Neutrophil (primary cell): Measurements from ENCODE around the gene FBRSL1.

Source experiments
- H3K27ac ChIP-seq: fragments of 200-600 bp; sonication (generic); 2 replicates; pipeline ENCODE4 v1.5.1; 2016; ENCODE audit warnings: mild to moderate bottlenecking, moderate library complexity
- H3K27me3 ChIP-seq: fragments of 200-600 bp; sonication (generic); 2 replicates; pipeline ENCODE4 v1.6.0; 2016; ENCODE audit warnings: mild to moderate bottlenecking
- H3K36me3 ChIP-seq: fragments of 200-600 bp; sonication (generic); 2 replicates; pipeline ENCODE4 v1.5.1; 2017
- H3K4me1 ChIP-seq, 2 experiments: fragments of 200-600 bp in 1 of 2; sonication (generic) in 1 of 2; 1 replicate in 1 of 2; 2 replicates in 1 of 2; pipeline versions ENCODE4 v1.5.1 to v1.6.1; 2013 to 2016; ENCODE audit warnings: low read depth in 1 of 2, low read length in 1 of 2, mild to moderate bottlenecking in 1 of 2, moderate library complexity in 1 of 2; ENCODE audit not compliant: control insufficient read depth in 1 of 2, insufficient read depth in 1 of 2
- H3K4me3 ChIP-seq, 2 experiments: fragments of 200-600 bp in 1 of 2; sonication (generic) in 1 of 2; 1 replicate in 1 of 2; 2 replicates in 1 of 2; pipeline ENCODE4 v1.5.1; 2013 to 2016; ENCODE audit warnings: low read depth in 1 of 2, low read length in 1 of 2, mild to moderate bottlenecking in 1 of 2, moderate library complexity in 1 of 2
- H3K9me3 ChIP-seq: fragments of 200-600 bp; sonication (generic); 2 replicates; pipeline ENCODE4 v1.5.1; 2016
- CTCF ChIP-seq: fragments of 200-600 bp; sonication (generic); IDR thresholded peaks from 2 replicates; pipeline ENCODE4 v1.5.1; 2016; ENCODE audit warnings: antibody characterized with exemption

Gene FBRSL1

GRCh38 chr12:132550830-132551640 lies 61.1 kb downstream of the FBRSL1 start:
- TF ChIP-seq CTCF = no peak
- Histone ChIP-seq H3K27ac (no peak overlapping the region), H3K36me3 (peaks cover 26% of the 10 kb centered on the region), H3K27me3 (no peaks in the 10 kb centered on the region), H3K9me3 (no peaks in the 10 kb centered on the region), H3K4me3 (no peak overlapping the region), H3K4me1 (no peaks in the 10 kb centered on the region)

GRCh38 chr12:132551641-132552031 lies 61.7 kb downstream of the FBRSL1 start:
- no peak overlapping the region for H3K4me3 ChIP-seq
- no peaks in the 10 kb centered on the region for H3K4me1 ChIP-seq
- no peak for TF ChIP-seq CTCF
- H3K36me3 ChIP-seq = peaks cover 26% of the 10 kb centered on the region
- no peak overlapping the region for H3K27ac ChIP-seq
- H3K9me3 ChIP-seq = no peaks in the 10 kb centered on the region
- H3K27me3 ChIP-seq = no peaks in the 10 kb centered on the region

- H3K4me1 ChIP-seq = peaks cover 21 to 23% of the 10 kb centered on the region in 2 experiments
- no peak overlapping the region for H3K4me3 ChIP-seq
- no peak for TF ChIP-seq CTCF
- peaks cover 23% of the 10 kb centered on the region for H3K27me3 ChIP-seq
- H3K9me3 ChIP-seq = no peaks in the 10 kb centered on the region
- H3K36me3 ChIP-seq = peaks cover 9% of the 10 kb centered on the region
- no peak overlapping the region for H3K27ac ChIP-seq
These were observed 65.1 kb downstream of the FBRSL1 start for GRCh38 chr12:132554845-132555630.

- Histone ChIP-seq H3K36me3 (peaks cover 9% of the 10 kb centered on the region), H3K27me3 (peaks cover 30% of the 10 kb centered on the region), H3K27ac (no peak overlapping the region), H3K9me3 (no peaks in the 10 kb centered on the region), H3K4me3 (no peak overlapping the region), H3K4me1 (peaks cover 25 to 30% of the 10 kb centered on the region in 2 experiments)
- TF ChIP-seq CTCF = no peak
These were observed 65.7 kb downstream of the FBRSL1 start for GRCh38 chr12:132555686-132556085.

- Histone ChIP-seq H3K9me3 (no peaks in the 10 kb centered on the region), H3K4me1 (peaks cover 30 to 35% of the 10 kb centered on the region in 2 experiments), H3K4me3 (no peak overlapping the region), H3K27me3 (peaks cover 35% of the 10 kb centered on the region), H3K27ac (no peak overlapping the region), H3K36me3 (peaks cover 9% of the 10 kb centered on the region)
- TF ChIP-seq CTCF = no peak
These were observed 66.3 kb downstream of the FBRSL1 start for GRCh38 chr12:132556216-132556615.
